CD14-positive monocyte (primary cell): Measurements from ENCODE around the gene ST8SIA6. TPM values are rescaled to one million over a fixed set of nuclear protein-coding genes. Genes with fewer than 3 reads are reported as not detected.

Experiments
- DNase-seq, 3 donors: peaks; one replicate each; pipeline ENCODE4 v3.0.0-alpha.2; 2011 to 2022
- H2AFZ ChIP-seq: 2 replicates; pipeline ENCODE4 v1.6.0; 2012; ENCODE audit warnings: mild to moderate bottlenecking, low read depth, low read length, inconsistent platforms; ENCODE audit not compliant: insufficient read depth, poor library complexity, severe bottlenecking
- H3K27ac ChIP-seq, 2 donors: 1 replicate in 1 of 2; 2 replicates in 1 of 2; pipeline ENCODE4 v1.5.1; 2012 to 2013; ENCODE audit warnings: low read length in 2 of 2, control low read depth in 1 of 2, inconsistent platforms in 1 of 2, low read depth in 1 of 2, mild to moderate bottlenecking in 1 of 2
- H3K27me3 ChIP-seq, 2 donors: one replicate each; pipeline versions ENCODE4 v1.6.0 to v1.6.1; 2011 to 2013; ENCODE audit warnings: low read length in 2 of 2; ENCODE audit not compliant: control insufficient read depth in 2 of 2, insufficient read depth in 2 of 2
- H3K36me3 ChIP-seq, 2 donors: replicated peaks in 1 of 2; 1 replicate in 1 of 2; 2 replicates in 1 of 2; pipeline versions ENCODE4 v1.5.1 to v1.6.1; 2012 to 2013; ENCODE audit warnings: low read length in 2 of 2, control low read depth in 1 of 2, inconsistent platforms in 1 of 2, mild to moderate bottlenecking in 1 of 2; ENCODE audit not compliant: insufficient read depth in 2 of 2, control insufficient read depth in 1 of 2
- H3K4me1 ChIP-seq, 2 donors: 1 replicate in 1 of 2; 2 replicates in 1 of 2; pipeline versions ENCODE4 v1.5.1 to v1.6.1; 2012 to 2013; ENCODE audit warnings: low read length in 2 of 2, control low read depth in 1 of 2, inconsistent platforms in 1 of 2, mild to moderate bottlenecking in 1 of 2, moderate library complexity in 1 of 2; ENCODE audit not compliant: insufficient read depth in 2 of 2, control insufficient read depth in 1 of 2
- H3K4me2 ChIP-seq: replicated peaks from 2 replicates; pipeline ENCODE3; 2012; ENCODE audit warnings: low read length, moderate library complexity, mild to moderate bottlenecking; ENCODE audit not compliant: poor library complexity, severe bottlenecking; ENCODE audit errors: extremely low read depth
- H3K4me3 ChIP-seq, 3 experiments: fragments of 200-600 bp in 1 of 3; sonication (generic) in 1 of 3; replicated peaks in 1 of 3; 1 replicate in 2 of 3; 2 replicates in 1 of 3; pipeline ENCODE4 v1.5.1; 2011 to 2013; ENCODE audit warnings: low read length in 3 of 3, mild to moderate bottlenecking in 3 of 3, control low read depth in 2 of 3, low read depth in 2 of 3, inconsistent platforms in 1 of 3, moderate library complexity in 1 of 3
- H3K79me2 ChIP-seq: 2 replicates; pipeline ENCODE4 v1.6.0; 2012; ENCODE audit warnings: mild to moderate bottlenecking, control low read depth, inconsistent platforms, low read length, moderate library complexity; ENCODE audit not compliant: insufficient read depth
- H3K9ac ChIP-seq: 2 replicates; pipeline ENCODE4 v1.6.0; 2017; ENCODE audit warnings: low read length, mild to moderate bottlenecking; ENCODE audit not compliant: insufficient read depth, poor library complexity, severe bottlenecking
- H3K9me3 ChIP-seq, 2 donors: replicated peaks in 1 of 2; 1 replicate in 1 of 2; 2 replicates in 1 of 2; pipeline versions ENCODE4 v1.5.1 to v1.6.1; 2012 to 2013; ENCODE audit warnings: low read length in 2 of 2, control low read depth in 1 of 2; ENCODE audit not compliant: control insufficient read depth in 1 of 2, insufficient read depth in 1 of 2
- H4K20me1 ChIP-seq: 2 replicates; pipeline ENCODE4 v1.6.0; 2012; ENCODE audit warnings: mild to moderate bottlenecking, low read length, control low read depth, moderate library complexity; ENCODE audit not compliant: insufficient read depth
- H3K27ac Mint-ChIP-seq, 7 donors: one replicate each; pipeline ENCODE4 v1.8.0; 2020; ENCODE audit warnings: mild to moderate bottlenecking in 7 of 7, mixed read lengths in 7 of 7, moderate library complexity in 6 of 7, inconsistent platforms in 2 of 7
- H3K27me3 Mint-ChIP-seq, 3 donors: one replicate each; pipeline ENCODE4 v1.8.0; 2021 to 2022; ENCODE audit warnings: low read depth in 3 of 3, mild to moderate bottlenecking in 3 of 3, mixed read lengths in 3 of 3, moderate library complexity in 3 of 3, inconsistent platforms in 1 of 3
- H3K36me3 Mint-ChIP-seq, 2 donors: one replicate each; pipeline ENCODE4 v1.8.0; 2020; ENCODE audit warnings: mixed read lengths in 2 of 2, inconsistent platforms in 1 of 2, mild to moderate bottlenecking in 1 of 2
- H3K4me1 Mint-ChIP-seq: one replicate; pipeline ENCODE4 v1.8.0; 2020; ENCODE audit warnings: mild to moderate bottlenecking, mixed read lengths
- H3K4me3 Mint-ChIP-seq, 2 donors: one replicate each; pipeline ENCODE4 v1.8.0; 2020; ENCODE audit warnings: mild to moderate bottlenecking in 2 of 2, mixed read lengths in 2 of 2, moderate library complexity in 1 of 2
- H3K9me3 Mint-ChIP-seq, 7 donors: one replicate each; pipeline ENCODE4 v1.8.0; 2020 to 2022; ENCODE audit warnings: mixed read lengths in 7 of 7, mild to moderate bottlenecking in 6 of 7, moderate library complexity in 6 of 7, inconsistent platforms in 2 of 7
- whole genome bisulfite sequencing: methylation state at CpG from one replicate; pipeline ENCODE4 v1.1.5; 2013; ENCODE audit warnings: missing lambda C conversion rate; ENCODE audit not compliant: insufficient coverage; 5-methylcytosine and 5-hydroxymethylcytosine counted together
- intact Hi-C, 2 donors: fragments of 100-400 bp; cut with micrococcal nuclease; formaldehyde crosslinking; loops; one replicate each; pipeline versions ENCODE4 v1.15.0 to v1.15.1; 2023
- polyA plus RNA-seq, 3 donors: library from polyadenylated mRNA; depleted of rRNA in 1 of 3; unstranded in 2 of 3; stranded (reverse) in 1 of 3; fragments of 300-500 nt in 2 of 3; fragments of >200 nt in 1 of 3; fragmentation: Illumina TruSeq in 2 of 3; gene quantifications; 1 replicate in 2 of 3; 2 replicates in 1 of 3; pipeline ENCODE4 v1.2.3, GENCODE V29; 2012 to 2021
- TF ChIP-seq, protein P1 (sequence below): fragments of 200-600 bp; IDR thresholded peaks from one replicate; pipeline ENCODE4 v1.8.0; 2022; ENCODE audit warnings: antibody characterized with exemption, mild to moderate bottlenecking

ST8SIA6 gene
- polyA plus RNA-seq, 3 donors = 0.11 TPM; not detected in 2

DNA sequence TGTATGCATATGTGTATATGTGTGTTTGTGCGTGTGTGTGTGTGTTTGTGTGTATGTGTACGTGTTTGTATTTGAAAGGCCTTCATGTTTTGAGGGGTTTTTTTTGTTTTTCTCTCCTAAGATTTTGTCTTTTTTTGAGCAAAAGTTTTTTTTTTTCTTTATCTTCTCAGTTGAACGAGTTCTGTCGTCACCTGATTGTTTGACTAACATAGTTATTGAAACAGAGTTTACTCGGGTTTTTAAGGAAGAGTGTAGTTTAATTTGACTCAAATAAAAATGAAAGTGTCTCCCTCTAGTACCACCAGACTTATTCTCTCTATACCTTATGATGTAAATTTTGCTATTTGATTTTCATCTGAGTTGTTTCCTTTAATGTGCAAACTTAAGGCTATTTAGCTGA, 73.5 kb downstream of the ST8SIA6 start:
- Mint-ChIP-seq H3K4me1 (no peaks in the 10 kb centered on the region), H3K4me3 (no peak overlapping the region), H3K36me3 (no peaks in the 10 kb centered on the region), H3K9me3 (peaks cover 3 to 17% (median 7%) of the 10 kb centered on the region in 7 donors), H3K27ac (no peak overlapping the region), H3K27me3 (peaks cover 0 to 2% (median 0%) of the 10 kb centered on the region in 3 donors)
- Histone ChIP-seq H3K9ac (no peak overlapping the region), H4K20me1 (no peaks in the 10 kb centered on the region), H3K4me2 (no peak overlapping the region), H3K4me3 (no peak overlapping the region), H2AFZ (no peak overlapping the region), H3K36me3 (no peaks in the 10 kb centered on the region), H3K9me3 (peaks cover 5 to 10% of the 10 kb centered on the region in 2 donors), H3K27me3 (no peaks in the 10 kb centered on the region), H3K27ac (no peak overlapping the region), H3K79me2 (no peaks in the 10 kb centered on the region), H3K4me1 (no peaks in the 10 kb centered on the region)
- TF ChIP-seq, protein P1, sequence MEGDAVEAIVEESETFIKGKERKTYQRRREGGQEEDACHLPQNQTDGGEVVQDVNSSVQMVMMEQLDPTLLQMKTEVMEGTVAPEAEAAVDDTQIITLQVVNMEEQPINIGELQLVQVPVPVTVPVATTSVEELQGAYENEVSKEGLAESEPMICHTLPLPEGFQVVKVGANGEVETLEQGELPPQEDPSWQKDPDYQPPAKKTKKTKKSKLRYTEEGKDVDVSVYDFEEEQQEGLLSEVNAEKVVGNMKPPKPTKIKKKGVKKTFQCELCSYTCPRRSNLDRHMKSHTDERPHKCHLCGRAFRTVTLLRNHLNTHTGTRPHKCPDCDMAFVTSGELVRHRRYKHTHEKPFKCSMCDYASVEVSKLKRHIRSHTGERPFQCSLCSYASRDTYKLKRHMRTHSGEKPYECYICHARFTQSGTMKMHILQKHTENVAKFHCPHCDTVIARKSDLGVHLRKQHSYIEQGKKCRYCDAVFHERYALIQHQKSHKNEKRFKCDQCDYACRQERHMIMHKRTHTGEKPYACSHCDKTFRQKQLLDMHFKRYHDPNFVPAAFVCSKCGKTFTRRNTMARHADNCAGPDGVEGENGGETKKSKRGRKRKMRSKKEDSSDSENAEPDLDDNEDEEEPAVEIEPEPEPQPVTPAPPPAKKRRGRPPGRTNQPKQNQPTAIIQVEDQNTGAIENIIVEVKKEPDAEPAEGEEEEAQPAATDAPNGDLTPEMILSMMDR = no peak
- no peak for DNase-seq
- intact Hi-C loops = no loop called here
- no CpG with 5 or more reads among the region's 5 CpGs for WGBS

DNA sequence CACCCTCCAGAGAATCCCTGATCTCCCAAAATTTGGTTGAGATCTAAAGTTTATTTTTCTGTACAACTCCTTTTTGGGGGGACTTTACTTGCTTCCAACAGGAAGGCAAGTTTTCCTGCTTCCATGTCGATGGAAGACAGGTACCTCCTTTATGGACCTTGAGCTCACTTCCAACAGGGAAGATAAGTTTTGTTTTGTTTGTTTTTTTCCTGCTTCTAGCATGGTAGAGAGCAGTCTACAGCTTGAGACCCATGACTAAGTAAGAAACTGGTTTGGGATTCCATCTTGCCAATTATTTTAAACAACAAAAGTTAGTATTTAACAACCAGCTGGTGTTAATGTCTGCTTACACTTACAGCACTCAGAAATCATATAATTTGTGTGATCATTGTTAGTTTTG, 74.4 kb downstream of the ST8SIA6 start:
- Mint-ChIP-seq H3K9me3 (peaks cover 0 to 11% (median 2%) of the 10 kb centered on the region in 7 donors), H3K4me1 (no peaks in the 10 kb centered on the region), H3K27ac (no peak overlapping the region), H3K36me3 (no peaks in the 10 kb centered on the region), H3K4me3 (no peak overlapping the region), H3K27me3 (peaks cover 0 to 3% (median 0%) of the 10 kb centered on the region in 3 donors)
- TF ChIP-seq, protein P1 = no peak
- no peaks in the 10 kb centered on the region for H3K36me3 ChIP-seq
- DNase-seq = no peak
- H2AFZ ChIP-seq = no peak overlapping the region
- H3K79me2 ChIP-seq = no peaks in the 10 kb centered on the region
- no peaks in the 10 kb centered on the region for H4K20me1 ChIP-seq
- WGBS = no CpG with 5 or more reads among the region's 1 CpG
- H3K9me3 ChIP-seq = peaks cover 0 to 4% of the 10 kb centered on the region in 2 donors
- H3K27me3 ChIP-seq = no peaks in the 10 kb centered on the region
- H3K4me3 ChIP-seq = no peak overlapping the region
- H3K4me1 ChIP-seq = no peaks in the 10 kb centered on the region
- H3K4me2 ChIP-seq = no peak overlapping the region
- H3K27ac ChIP-seq = no peak overlapping the region
- H3K9ac ChIP-seq = no peak overlapping the region
- intact Hi-C loops = no loop called here
